ENCODE results near the gene CTNNA1. TPM values are rescaled to one million over a fixed set of nuclear protein-coding genes. Genes with fewer than 3 reads are reported as not detected.

The CTNNA1 gene
- polyA plus RNA-seq, 3 donors from 2014 or later = 9.8 to 15.3 (median 10.1) TPM

GRCh38 chr5:138968601-138969000 is 215.4 kb downstream of the CTNNA1 start:
- H3K4me3 Mint-ChIP-seq = no peak overlapping the region
- no peak for DNase-seq
- H3K4me1 Mint-ChIP-seq = no peaks in the 10 kb centered on the region
- peaks cover 0 to 6% (median 0%) of the 10 kb centered on the region in 3 donors for H3K27me3 Mint-ChIP-seq (ENCODE audit: low read depth in 3 of 3)
- H3K9me3 Mint-ChIP-seq = no peaks in the 10 kb centered on the region
- H3K36me3 Mint-ChIP-seq = peaks cover 0 to 11% (median 0%) of the 10 kb centered on the region in 3 donors
- no peak overlapping the region for H3K27ac Mint-ChIP-seq

DNA sequence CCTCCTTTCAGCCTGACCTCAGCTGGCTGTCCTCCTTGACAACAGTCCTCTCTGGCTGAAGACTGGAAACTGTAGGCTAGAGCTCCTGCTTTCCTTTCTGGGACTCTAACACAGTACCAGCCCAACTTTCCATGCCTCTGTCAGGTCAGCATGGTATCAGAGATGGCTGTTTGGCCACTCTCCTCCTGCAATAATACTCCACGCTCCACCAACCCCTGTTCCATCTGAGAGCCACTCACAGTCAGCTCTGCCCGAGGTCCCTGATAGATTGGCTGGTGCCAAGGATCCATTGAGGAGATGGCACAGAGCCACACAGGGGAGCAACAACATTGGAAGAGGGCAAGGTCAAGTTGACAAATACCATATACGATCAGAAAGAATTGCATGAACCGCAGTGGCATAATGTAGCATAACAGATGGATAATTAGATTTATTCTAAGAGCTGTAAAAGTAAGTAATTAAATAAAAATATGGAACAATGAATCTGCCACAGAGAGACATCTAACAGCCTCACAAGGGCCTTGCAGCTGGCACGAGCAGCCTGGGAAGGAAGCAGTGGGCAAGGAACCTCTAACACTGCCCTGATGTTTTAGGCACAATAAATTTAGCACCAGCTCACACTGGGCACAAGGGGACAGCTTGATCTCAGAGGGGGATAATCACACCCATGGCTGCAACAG is 216.2 kb downstream of the CTNNA1 start:
- peaks cover 0 to 7% (median 0%) of the 10 kb centered on the region in 3 donors for H3K36me3 Mint-ChIP-seq
- H3K9me3 Mint-ChIP-seq = no peaks in the 10 kb centered on the region
- no peak for DNase-seq
- H3K4me1 Mint-ChIP-seq = no peaks in the 10 kb centered on the region
- no peak overlapping the region for H3K4me3 Mint-ChIP-seq
- peaks cover 0 to 6% (median 0%) of the 10 kb centered on the region in 3 donors for H3K27me3 Mint-ChIP-seq (ENCODE audit: low read depth in 3 of 3)
- no peak overlapping the region for H3K27ac Mint-ChIP-seq

GRCh38 chr5:138972230-138972629 is 219.0 kb downstream of the CTNNA1 start:
- Mint-ChIP-seq H3K36me3 (peaks cover 0 to 7% (median 0%) of the 10 kb centered on the region in 3 donors), H3K9me3 (no peaks in the 10 kb centered on the region), H3K27ac (no peak overlapping the region), H3K27me3 (ENCODE audit: low read depth in 3 of 3) (peaks cover 0 to 6% (median 0%) of the 10 kb centered on the region in 3 donors), H3K4me3 (no peak overlapping the region), H3K4me1 (no peaks in the 10 kb centered on the region)
- DNase-seq = no peak

- Mint-ChIP-seq H3K9me3 (no peaks in the 10 kb centered on the region), H3K36me3 (peaks cover 0 to 7% (median 0%) of the 10 kb centered on the region in 3 donors), H3K4me3 (no peak overlapping the region), H3K4me1 (no peaks in the 10 kb centered on the region), H3K27me3 (ENCODE audit: low read depth in 3 of 3) (peaks cover 0 to 6% (median 0%) of the 10 kb centered on the region in 3 donors), H3K27ac (no peak overlapping the region)
- no peak for DNase-seq
Observed at GRCh38 chr5:138972836-138973235, 219.6 kb downstream of the CTNNA1 start.

DNA sequence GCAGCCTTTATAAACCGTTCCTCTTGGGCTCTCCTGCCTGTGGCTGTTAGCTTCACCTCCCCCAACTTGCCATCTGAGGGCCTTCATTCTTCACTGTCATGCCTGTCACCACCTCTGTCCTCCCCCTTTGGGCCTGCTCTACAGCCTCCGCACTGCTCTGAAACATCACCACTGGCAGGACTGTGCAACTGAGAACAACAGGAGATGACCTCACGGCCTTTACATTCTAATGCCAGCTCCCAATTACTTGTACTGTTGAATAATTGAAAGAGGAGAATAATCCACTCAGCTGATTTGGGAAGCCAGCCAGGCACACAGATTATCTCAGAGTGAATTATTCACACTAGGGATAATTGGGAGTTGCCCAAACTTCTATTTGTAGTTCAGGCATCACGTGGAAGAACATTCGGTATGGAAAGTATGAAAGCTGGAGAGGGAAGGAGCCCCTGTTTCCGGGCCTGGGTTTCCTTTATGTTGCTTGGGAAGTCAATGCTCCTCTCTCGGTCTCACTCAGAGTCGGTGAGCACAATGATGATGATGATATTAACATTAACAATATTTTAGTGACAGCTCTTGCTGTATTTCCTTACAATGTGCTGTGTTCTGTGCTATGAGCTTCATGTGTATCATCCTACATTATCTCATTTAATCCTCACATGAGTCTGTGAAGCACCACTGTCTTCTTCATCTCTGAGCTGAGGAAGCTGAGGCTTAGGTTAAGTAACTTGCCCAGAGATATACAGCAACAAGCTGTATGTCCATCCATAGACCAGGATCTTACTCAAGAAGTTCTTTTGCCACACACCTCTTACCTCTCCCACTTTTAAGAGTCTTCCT is 221.2 kb downstream of the CTNNA1 start:
- H3K9me3 Mint-ChIP-seq = no peaks in the 10 kb centered on the region
- H3K27ac Mint-ChIP-seq = peak overlapping the region in 1 of 6 donors; percentile 23
- H3K4me3 Mint-ChIP-seq = no peak overlapping the region
- H3K27me3 Mint-ChIP-seq (ENCODE audit: low read depth in 3 of 3) = peaks cover 0 to 2% (median 0%) of the 10 kb centered on the region in 3 donors
- H3K36me3 Mint-ChIP-seq = peaks cover 0 to 7% (median 0%) of the 10 kb centered on the region in 3 donors
- DNase-seq = no peak
- H3K4me1 Mint-ChIP-seq = peaks cover 5% of the 10 kb centered on the region in 2 donors

GRCh38 chr5:138975098-138975847 is 222.0 kb downstream of the CTNNA1 start:
- peak overlapping the region in 1 of 6 donors; percentile 23 for H3K27ac Mint-ChIP-seq
- H3K4me3 Mint-ChIP-seq = no peak overlapping the region
- DNase-seq = no peak

DNA sequence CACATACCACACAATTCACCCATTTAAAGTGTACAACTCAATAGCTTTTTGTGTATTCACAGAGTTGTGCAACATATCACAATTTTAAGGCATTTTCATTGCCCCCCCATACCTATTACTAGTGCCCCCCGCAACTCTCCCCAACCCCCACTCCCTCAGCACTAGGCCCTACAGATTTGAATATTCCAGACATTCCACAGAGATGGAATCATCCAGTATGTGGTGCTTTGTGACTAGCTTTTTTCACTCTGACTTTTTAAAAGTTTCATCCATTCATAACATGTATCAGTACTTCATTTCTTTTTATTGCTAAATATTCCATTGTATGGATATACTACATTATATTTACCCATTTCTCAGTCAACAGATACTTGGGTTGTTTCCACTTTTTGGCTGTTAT is 224.9 kb downstream of the CTNNA1 start:
- H3K9me3 Mint-ChIP-seq = no peaks in the 10 kb centered on the region
- peaks cover 0 to 5% (median 1%) of the 10 kb centered on the region in 3 donors for H3K27me3 Mint-ChIP-seq (ENCODE audit: low read depth in 3 of 3)
- H3K4me3 Mint-ChIP-seq = no peak overlapping the region
- peaks cover 34 to 38% of the 10 kb centered on the region in 2 donors for H3K4me1 Mint-ChIP-seq
- H3K27ac Mint-ChIP-seq = no peak overlapping the region
- H3K36me3 Mint-ChIP-seq = no peaks in the 10 kb centered on the region
- no peak for DNase-seq

More at GRCh38 chr5:138975098-138975847, 222.0 kb downstream of the CTNNA1 start:
- peaks cover 0 to 2% (median 0%) of the 10 kb centered on the region in 3 donors for H3K27me3 Mint-ChIP-seq (ENCODE audit: low read depth in 3 of 3)
- H3K4me1 Mint-ChIP-seq = peaks cover 13% of the 10 kb centered on the region in 2 donors
- H3K36me3 Mint-ChIP-seq = peaks cover 0 to 7% (median 0%) of the 10 kb centered on the region in 3 donors
- H3K9me3 Mint-ChIP-seq = no peaks in the 10 kb centered on the region

DNA sequence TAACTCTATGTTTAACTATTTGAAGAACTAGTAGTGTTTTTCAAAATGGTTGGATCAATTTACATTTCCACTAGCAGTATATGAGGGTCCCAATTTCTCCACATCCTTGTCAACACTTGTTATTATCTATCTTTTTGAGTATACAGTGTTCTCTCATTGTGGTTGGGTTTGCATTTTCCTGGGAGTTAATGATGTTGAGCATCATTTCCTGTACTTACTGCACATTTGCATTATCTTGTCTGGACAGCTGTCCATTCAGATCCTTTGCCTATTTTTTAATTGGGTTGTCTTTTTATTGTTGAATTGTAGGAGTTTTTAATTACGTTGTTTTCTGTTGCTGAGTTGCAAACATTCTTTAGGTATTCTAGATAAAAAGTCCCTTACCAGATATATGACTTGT is 225.4 kb downstream of the CTNNA1 start:
- peaks cover 34 to 38% of the 10 kb centered on the region in 2 donors for H3K4me1 Mint-ChIP-seq
- H3K27me3 Mint-ChIP-seq (ENCODE audit: low read depth in 3 of 3) = peaks cover 0 to 5% (median 1%) of the 10 kb centered on the region in 3 donors
- no peak overlapping the region for H3K27ac Mint-ChIP-seq
- H3K36me3 Mint-ChIP-seq = peaks cover 0 to 2% (median 1%) of the 10 kb centered on the region in 3 donors
- DNase-seq = no peak
- no peaks in the 10 kb centered on the region for H3K9me3 Mint-ChIP-seq
- H3K4me3 Mint-ChIP-seq = no peak overlapping the region

- DNase-seq = peak; percentile 40 to 51 (median 40)
- Mint-ChIP-seq H3K9me3 (no peaks in the 10 kb centered on the region), H3K4me3 (peak overlapping the region; percentile 6 to 75 (median 56)), H3K4me1 (peaks cover 35 to 38% of the 10 kb centered on the region in 2 donors), H3K27ac (peak overlapping the region; percentile 41 to 80 (median 68)), H3K27me3 (ENCODE audit: low read depth in 3 of 3) (peaks cover 0 to 5% (median 1%) of the 10 kb centered on the region in 3 donors), H3K36me3 (peaks cover 0 to 6% (median 4%) of the 10 kb centered on the region in 3 donors)
Observed at GRCh38 chr5:138979684-138980280, 226.6 kb downstream of the CTNNA1 start.

DNA sequence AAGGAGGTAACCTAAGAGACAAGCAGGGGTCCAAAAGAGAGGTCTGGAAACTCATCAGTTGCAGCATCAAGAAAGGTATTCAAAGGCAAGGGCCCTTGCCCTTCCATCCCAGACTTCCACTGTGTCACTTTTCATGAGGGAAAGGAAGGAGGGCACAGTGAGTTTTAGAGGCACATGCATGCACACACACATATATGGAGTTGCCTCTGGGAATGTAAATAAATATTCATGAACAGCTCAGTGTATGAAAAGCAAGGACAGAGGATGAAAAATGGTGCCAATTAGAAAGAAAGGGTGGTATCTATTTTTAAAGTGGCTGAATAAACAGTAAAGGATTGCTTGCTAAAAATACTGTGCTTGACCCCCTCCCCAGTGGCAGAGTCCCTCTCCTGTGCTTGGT is 227.2 kb downstream of the CTNNA1 start:
- H3K4me1 Mint-ChIP-seq = peaks cover 35 to 38% of the 10 kb centered on the region in 2 donors
- peak overlapping the region; percentile 6 to 75 (median 56) for H3K4me3 Mint-ChIP-seq
- peak overlapping the region in 5 of 6 donors; percentile 56 to 80 (median 68) for H3K27ac Mint-ChIP-seq
- H3K9me3 Mint-ChIP-seq = no peaks in the 10 kb centered on the region
- peaks cover 0 to 6% (median 4%) of the 10 kb centered on the region in 3 donors for H3K36me3 Mint-ChIP-seq
- DNase-seq = no peak
- peaks cover 0 to 5% (median 1%) of the 10 kb centered on the region in 3 donors for H3K27me3 Mint-ChIP-seq (ENCODE audit: low read depth in 3 of 3)

DNA sequence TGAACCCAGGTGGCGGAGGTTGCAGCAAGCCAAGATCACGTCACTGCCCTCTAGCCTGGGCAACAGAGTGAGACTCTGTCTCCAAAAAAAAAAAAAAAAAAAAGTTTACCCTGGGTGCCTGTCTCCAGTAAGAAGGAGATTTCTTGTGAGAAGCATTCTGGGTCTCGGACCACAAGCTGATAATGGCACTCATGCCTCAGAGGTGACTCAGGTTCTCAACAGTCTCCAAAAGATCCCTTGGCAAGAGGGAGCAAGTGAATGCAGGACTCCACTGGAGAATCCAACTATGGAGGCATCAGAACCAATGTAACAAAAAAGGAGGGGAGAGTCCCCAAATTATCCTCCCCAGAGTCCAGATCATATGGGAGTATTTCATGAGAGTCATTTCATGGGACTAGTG is 227.9 kb downstream of the CTNNA1 start:
- DNase-seq = no peak
- peak overlapping the region in 2 of 5 donors; percentile 6 to 56 for H3K4me3 Mint-ChIP-seq
- peaks cover 0 to 6% (median 4%) of the 10 kb centered on the region in 3 donors for H3K36me3 Mint-ChIP-seq
- H3K4me1 Mint-ChIP-seq = peaks cover 35 to 38% of the 10 kb centered on the region in 2 donors
- H3K27me3 Mint-ChIP-seq (ENCODE audit: low read depth in 3 of 3) = peaks cover 0 to 5% (median 1%) of the 10 kb centered on the region in 3 donors
- no peaks in the 10 kb centered on the region for H3K9me3 Mint-ChIP-seq
- H3K27ac Mint-ChIP-seq = peak overlapping the region in 1 of 6 donors; percentile 65

DNA sequence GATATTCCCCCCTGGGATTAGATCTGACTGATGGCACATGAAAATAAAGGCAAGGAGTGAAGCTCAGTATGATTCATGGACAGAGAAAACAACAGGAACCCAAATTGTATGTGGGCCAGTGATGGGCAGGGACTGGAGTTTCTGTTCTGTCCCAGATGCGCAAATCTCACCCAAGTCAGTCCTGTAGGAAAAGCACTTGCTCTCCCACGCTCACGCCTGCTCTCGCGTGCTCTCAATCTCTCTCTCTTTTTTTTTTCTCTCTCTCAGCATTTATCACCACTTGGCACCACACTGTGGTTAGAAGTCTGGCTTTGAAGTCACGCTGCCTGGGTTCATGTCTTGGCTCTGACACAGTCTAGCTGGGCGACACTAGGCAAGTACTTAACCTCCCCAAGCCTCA is 228.4 kb downstream of the CTNNA1 start:
- peak overlapping the region in 2 of 6 donors; percentile 61 to 65 for H3K27ac Mint-ChIP-seq
- peaks cover 0 to 5% (median 1%) of the 10 kb centered on the region in 3 donors for H3K27me3 Mint-ChIP-seq (ENCODE audit: low read depth in 3 of 3)
- no peaks in the 10 kb centered on the region for H3K9me3 Mint-ChIP-seq
- H3K36me3 Mint-ChIP-seq = peaks cover 0 to 6% (median 4%) of the 10 kb centered on the region in 3 donors
- peak overlapping the region in 4 of 5 donors; percentile 1 to 60 (median 42) for H3K4me3 Mint-ChIP-seq
- peak; percentile 12 to 22 (median 13) for DNase-seq
- H3K4me1 Mint-ChIP-seq = peaks cover 35 to 38% of the 10 kb centered on the region in 2 donors

DNA sequence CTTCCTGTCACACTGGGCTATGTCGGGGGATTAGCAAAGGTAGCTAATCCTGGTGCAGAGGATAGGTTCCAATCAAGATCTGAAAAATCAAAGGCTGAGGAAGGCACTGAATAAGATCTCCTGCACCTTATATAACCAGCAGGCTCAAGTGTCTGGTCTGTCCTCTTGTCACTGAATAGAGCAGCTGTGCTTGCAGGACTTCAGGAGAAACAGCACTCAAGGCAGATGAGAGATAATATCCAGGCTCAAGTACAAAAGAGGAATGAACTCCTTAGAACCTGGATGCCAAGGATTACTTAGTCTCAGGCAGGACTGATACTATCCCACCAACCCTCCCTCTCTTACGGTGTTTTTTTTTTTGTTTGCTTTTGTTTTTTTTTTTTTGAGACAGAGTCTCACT is 230.8 kb downstream of the CTNNA1 start:
- H3K4me3 Mint-ChIP-seq = no peak overlapping the region
- H3K36me3 Mint-ChIP-seq = peaks cover 0 to 6% (median 4%) of the 10 kb centered on the region in 3 donors
- peaks cover 0 to 5% (median 1%) of the 10 kb centered on the region in 3 donors for H3K27me3 Mint-ChIP-seq (ENCODE audit: low read depth in 3 of 3)
- no peak overlapping the region for H3K27ac Mint-ChIP-seq
- no peaks in the 10 kb centered on the region for H3K9me3 Mint-ChIP-seq
- no peak for DNase-seq
- peaks cover 35 to 37% of the 10 kb centered on the region in 2 donors for H3K4me1 Mint-ChIP-seq
